GM18499 (cell line): ENCODE measurements around the gene THBS3.
"Not testable (repeated sequence)": the region's sequence is repeated elsewhere in the genome, so short reads cannot be mapped to it uniquely, and the experiment has no call there.

Experiments used
- ATAC-seq: cut with Tn5 transposase; IDR thresholded peaks from one replicate; pipeline ENCODE4 v1.9.1; 2021; ENCODE audit warnings: moderate number of reproducible peaks; ENCODE audit not compliant: insufficient read depth, unreplicated experiment

Gene THBS3

GRCh38 chr1:155236451-155236850 is 28.8 kb upstream of the THBS3 start:
- no peak for ATAC-seq

DNA sequence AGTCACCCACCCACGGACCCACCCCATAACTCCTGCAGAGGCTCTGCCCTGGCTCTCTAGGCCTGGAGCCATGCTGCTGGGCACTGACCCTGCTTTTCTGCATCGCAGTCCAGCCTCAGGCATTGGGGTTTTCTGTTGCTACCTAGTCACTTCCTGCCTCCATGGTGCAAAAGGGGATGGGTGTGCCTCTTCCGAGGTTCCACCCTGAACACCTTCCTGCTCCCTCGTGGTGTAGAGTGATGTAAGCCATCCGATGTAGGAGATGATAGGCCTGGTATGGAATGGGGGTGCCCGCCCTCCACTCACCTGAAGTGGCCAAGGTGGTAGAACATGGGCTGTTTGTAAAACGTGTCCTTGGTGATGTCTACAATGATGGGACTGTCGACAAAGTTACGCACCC is 27.7 kb upstream of the THBS3 start:
- ATAC-seq: not testable (repeated sequence)

DNA sequence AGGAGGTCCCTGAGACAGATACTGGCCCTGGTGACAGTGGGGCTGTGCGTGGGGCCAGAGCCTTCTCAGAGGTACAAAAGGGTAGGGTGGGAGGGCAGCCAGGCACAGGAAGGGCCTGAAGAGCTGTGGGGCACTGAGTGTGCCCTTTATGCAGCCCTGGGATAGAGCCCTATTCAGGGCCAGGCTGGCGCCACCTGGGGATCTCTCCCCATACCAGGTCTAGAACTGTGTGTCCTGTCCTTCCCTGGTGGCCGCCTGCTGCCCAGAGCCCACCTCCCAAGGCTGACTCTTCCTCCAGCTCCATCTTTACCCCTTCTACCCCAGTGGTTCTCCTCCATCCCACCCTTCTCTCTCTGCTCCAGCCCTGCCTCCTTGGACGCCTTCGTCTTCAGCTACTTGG is 25.8 kb upstream of the THBS3 start:
- ATAC-seq: not testable (repeated sequence)

GRCh38 chr1:155232001-155232978 is 24.6 kb upstream of the THBS3 start:
- ATAC-seq: not testable (repeated sequence)

GRCh38 chr1:155231302-155231701 is 23.6 kb upstream of the THBS3 start:
- not testable (repeated sequence) for ATAC-seq

- no peak for ATAC-seq
Measured at GRCh38 chr1:155228096-155228427, 20.4 kb upstream of the THBS3 start.

- ATAC-seq: peak; percentile 85
Measured at GRCh38 chr1:155227261-155228095, 19.8 kb upstream of the THBS3 start.

GRCh38 chr1:155226910-155227260 is 19.2 kb upstream of the THBS3 start:
- ATAC-seq: no peak

DNA sequence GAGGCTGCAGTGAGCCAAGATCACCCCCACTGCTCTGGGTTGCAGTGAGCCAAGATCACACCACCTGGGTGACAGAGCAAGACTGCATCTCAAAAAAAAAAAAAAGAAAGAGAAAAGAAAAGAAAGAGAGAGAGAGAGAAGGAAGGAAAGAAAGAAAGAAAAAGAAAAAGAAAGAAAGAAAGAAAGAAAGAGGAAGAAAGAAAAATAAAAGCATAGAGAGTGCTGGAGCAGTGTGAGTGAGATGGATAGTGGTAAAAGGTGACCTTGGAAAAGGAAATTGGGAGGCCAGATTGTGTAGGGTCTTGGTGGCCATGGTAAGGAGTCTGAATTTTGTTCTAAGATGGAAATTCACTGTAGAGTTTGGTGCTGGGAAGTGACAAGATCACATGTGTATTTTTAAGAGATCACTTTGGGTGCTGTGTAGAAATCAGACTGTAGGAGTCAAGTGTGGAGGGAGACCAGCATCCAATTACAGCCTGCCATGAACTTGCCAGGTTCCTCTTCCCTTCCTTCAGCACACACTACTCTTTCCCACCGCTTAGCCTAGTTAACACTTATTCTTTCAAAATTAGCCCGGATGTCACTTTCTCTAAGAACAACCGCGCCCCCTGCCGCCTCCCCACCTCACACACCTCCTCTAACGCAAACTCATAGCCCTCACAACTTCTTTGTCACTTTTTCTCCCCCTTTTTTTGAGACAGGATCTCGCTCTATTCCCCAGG is 18.7 kb upstream of the THBS3 start:
- no peak for ATAC-seq

GRCh38 chr1:155225404-155225759 is 17.7 kb upstream of the THBS3 start:
- not testable (repeated sequence) for ATAC-seq

GRCh38 chr1:155223047-155223446 is 15.3 kb upstream of the THBS3 start:
- ATAC-seq: no peak

GRCh38 chr1:155220211-155220965 is 12.7 kb upstream of the THBS3 start:
- ATAC-seq: not testable (repeated sequence)

DNA sequence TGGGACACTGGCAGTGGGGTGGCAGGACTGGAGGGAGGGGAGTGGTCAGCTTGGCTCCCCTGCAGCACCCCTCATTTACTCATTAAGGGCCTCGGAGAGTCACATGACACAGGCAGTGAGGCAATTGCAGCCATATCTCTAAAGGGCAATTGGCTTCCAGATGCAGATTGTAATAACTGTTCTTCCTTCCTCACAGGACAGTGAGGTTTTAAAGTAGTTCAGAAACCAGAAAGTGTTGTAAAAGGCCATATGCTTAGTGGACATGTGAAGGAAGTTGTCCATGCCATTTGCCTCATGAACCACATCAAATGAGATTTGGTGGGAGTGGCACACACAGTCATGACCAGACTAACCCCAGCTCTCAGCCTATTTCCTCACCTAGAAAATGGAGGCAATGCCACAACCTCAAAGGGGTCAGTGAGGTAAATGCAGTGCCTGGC is 11.9 kb upstream of the THBS3 start:
- no peak for ATAC-seq

DNA sequence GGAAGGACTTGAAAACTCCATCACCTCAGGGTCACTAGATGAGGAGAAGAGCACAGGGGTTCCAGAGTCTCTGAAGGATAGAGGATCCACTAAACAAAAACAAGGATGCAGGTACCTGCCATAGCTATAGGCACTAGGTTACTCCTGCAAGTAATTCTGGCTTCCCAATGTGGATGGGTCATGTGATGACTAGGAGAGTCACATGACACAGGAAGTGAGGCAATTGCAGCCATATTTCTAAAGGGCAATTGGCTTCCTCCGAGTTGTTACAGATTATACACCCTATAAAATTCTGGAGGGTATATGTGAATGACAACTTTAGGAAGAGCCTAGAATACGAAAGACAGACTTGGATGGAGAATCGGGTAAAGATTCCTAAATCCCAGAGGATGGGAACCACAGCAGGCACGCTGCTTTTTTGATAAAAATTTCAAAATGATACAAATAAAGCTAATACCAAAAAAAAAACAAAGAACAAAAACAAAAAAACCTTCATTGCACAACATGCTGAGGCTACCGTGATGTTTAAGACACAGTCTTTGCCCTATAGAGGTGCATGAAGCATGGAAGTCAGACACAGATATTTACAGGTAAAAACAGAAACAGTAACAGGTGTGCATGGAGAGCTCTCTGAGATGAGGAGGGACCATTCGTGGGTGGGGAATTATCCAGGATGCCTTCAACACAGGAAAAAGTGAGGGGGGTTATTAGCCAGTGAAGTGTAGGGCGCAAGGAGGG is 11.3 kb upstream of the THBS3 start:
- ATAC-seq: no peak

DNA sequence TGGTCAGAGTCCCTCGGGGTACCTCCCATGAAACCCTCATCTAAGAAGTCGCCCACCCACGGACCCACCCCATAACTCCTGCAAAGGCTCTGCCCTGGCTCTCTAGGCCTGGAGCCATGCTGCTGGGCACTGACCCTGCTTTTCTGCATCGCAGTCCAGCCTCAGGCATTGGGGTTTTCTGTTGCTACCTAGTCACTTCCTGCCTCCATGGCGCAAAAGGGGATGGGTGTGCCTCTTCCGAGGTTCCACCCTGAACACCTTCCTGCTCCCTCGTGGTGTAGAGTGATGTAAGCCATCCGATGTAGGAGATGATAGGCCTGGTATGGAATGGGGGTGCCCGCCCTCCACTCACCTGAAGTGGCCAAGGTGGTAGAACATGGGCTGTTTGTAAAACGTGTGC is 7.0 kb upstream of the THBS3 start:
- ATAC-seq: not testable (repeated sequence)

DNA sequence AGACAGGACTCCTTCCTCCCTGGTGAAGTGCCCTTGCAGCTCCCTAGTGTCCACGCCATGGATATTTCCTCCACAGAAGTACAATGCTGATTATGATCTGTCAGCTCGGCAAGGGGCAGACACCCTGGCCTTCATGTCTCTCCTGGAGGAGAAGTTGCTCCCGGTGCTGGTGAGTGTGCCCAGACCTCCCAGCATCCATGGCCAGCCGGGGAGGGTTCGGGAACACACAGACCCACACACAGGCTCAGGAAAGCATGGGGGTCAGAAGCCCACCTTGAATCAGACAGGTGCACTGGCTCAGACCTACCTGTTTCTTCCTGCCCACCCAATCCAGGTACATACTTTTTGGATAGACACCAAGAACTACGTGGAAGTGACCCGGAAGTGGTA is 4.3 kb upstream of the THBS3 start:
- not testable (repeated sequence) for ATAC-seq

DNA sequence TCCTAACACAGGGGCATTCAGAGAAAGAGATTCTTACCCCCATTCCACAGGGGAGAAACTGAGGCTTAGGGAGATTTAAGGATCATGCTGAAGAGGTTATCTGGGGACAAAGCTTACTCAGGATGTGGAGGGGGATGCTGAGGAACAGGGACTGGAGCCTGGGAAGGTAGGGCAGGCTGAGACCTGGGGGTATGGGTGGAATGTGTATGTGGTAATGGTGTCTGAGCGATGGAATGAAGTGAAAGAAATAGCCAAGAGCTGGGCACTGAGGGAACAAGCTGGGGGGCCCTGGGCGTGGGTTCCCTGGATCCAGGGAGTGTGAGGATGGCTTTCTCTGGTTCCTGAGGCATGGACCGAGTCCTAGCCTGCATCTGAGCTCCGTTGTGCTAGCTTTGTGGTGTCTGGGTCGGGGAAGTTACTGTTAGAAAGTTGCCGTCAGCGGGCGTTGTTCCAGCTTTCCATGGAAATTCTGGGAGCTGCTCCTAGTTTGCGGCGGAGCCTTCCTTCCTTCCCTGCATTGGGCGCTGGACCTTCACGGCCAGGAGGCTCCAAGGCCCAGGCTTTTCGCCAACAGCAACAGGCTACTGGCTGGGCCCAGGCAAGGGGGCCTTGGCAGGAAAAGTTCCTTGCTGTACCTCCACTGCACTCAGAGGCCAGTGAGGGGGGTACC is 3.8 kb upstream of the THBS3 start:
- not testable (repeated sequence) for ATAC-seq

DNA sequence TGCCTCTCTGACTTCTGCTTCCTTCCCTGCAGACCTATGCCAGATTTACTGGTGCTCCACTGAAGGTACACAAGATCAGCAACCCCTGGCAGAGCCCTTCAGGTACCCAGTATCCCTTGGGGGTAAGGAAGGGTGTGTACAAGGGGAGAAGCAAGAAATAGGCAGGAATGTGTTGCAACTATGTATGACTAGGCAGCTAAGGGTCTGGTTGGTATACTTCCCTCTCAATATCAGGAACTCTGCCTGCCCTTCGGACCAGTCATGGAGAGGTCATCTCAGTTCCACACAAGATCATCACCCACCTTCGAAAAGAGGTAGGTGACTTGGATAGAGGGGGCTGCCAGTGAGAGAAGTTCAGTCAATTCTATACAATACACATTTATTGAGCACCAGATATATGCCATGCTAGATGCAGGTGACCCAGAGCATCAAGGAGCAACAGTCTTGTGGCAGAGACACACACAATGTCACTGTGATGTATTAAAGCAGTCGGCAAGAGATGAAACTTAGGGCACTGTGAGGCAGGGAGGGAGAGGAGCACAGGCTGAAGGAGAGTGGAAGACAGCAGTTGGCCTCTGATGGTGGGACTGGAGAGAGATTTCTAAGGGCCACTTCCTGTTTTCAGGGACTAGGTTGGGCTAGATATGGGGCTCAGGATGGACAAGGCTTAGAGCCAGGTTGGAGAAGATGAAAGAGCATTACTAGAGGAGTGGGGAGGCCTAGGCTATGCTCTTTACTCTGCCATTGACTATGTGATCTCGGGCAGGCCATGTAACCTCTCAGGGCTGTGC is 2.8 kb upstream of the THBS3 start:
- no peak for ATAC-seq
